MM.1S (cell line): ENCODE data around the gene FAM47E.

ENCODE experiments used
- DNase-seq: peaks from one replicate; pipeline ENCODE4 v3.0.0-alpha.2; 2015
- H2AFZ ChIP-seq: fragments of 300-600 bp; sonication (generic); 2 replicates; pipeline ENCODE4 v1.6.0; 2016; ENCODE audit warnings: antibody characterized with exemption, low read length
- H3F3A ChIP-seq: fragments of 300-600 bp; sonication (generic); 2 replicates; pipeline ENCODE4 v1.6.1; 2016; ENCODE audit warnings: mild to moderate bottlenecking, antibody characterized with exemption, low read length, moderate library complexity, mixed read lengths; ENCODE audit not compliant: insufficient read depth
- H3K27ac ChIP-seq: fragments of 300-600 bp; sonication (generic); 2 replicates; pipeline ENCODE4 v1.5.1; 2016; ENCODE audit warnings: mild to moderate bottlenecking, low read length
- H3K27me3 ChIP-seq: fragments of 300-600 bp; sonication (generic); replicated peaks from 2 replicates; pipeline ENCODE4 v1.6.0; 2016; ENCODE audit warnings: low read length; ENCODE audit not compliant: insufficient read depth
- H3K36me3 ChIP-seq: fragments of 300-600 bp; sonication (generic); replicated peaks from 2 replicates; pipeline ENCODE4 v1.6.1; 2016; ENCODE audit warnings: mild to moderate bottlenecking, low read length, mixed read lengths; ENCODE audit not compliant: insufficient read depth
- H3K4me1 ChIP-seq: fragments of 300-600 bp; sonication (generic); 2 replicates; pipeline ENCODE4 v1.6.1; 2016; ENCODE audit warnings: low read length, mixed read lengths
- H3K4me2 ChIP-seq: fragments of 300-600 bp; sonication (generic); 2 replicates; pipeline ENCODE4 v1.6.0; 2016; ENCODE audit warnings: low read depth, low read length
- H3K4me3 ChIP-seq: fragments of 300-600 bp; sonication (generic); 2 replicates; pipeline ENCODE4 v1.5.1; 2016; ENCODE audit warnings: low read length, mixed read lengths
- H3K79me2 ChIP-seq: fragments of 300-600 bp; sonication (generic); 2 replicates; pipeline ENCODE4 v1.6.1; 2016; ENCODE audit warnings: mixed run types, low read length, mixed read lengths
- H3K9ac ChIP-seq: fragments of 300-600 bp; sonication (generic); 2 replicates; pipeline ENCODE4 v1.6.1; 2016; ENCODE audit warnings: low read length, mixed read lengths
- H3K9me2 ChIP-seq: fragments of 300-600 bp; sonication (generic); replicated peaks from 2 replicates; pipeline ENCODE4 v1.6.1; 2016; ENCODE audit warnings: mild to moderate bottlenecking, low read length, mixed read lengths; ENCODE audit not compliant: insufficient read depth
- H3K9me3 ChIP-seq: fragments of 300-600 bp; sonication (generic); replicated peaks from 2 replicates; pipeline ENCODE4 v1.6.1; 2016; ENCODE audit warnings: mild to moderate bottlenecking, low read length, mixed read lengths; ENCODE audit not compliant: insufficient read depth
- H4K20me1 ChIP-seq: fragments of 300-600 bp; sonication (generic); 2 replicates; pipeline ENCODE4 v1.6.1; 2016; ENCODE audit warnings: mild to moderate bottlenecking, low read length, moderate library complexity, mixed read lengths; ENCODE audit not compliant: insufficient read depth
- CTCF ChIP-seq: fragments of 300-600 bp; sonication (generic); IDR thresholded peaks from 2 replicates; pipeline ENCODE4 v1.5.1; 2016; ENCODE audit warnings: antibody characterized with exemption, low read length, mixed read lengths
- EZH2 ChIP-seq: fragments of 300-600 bp; sonication (generic); optimal IDR thresholded peaks from 2 replicates; pipeline ENCODE3; 2017; ENCODE audit warnings: low read depth, mild to moderate bottlenecking, antibody characterized with exemption, low read length, mixed read lengths
- EZH2phosphoT487 ChIP-seq: fragments of 300-600 bp; sonication (generic); IDR thresholded peaks from 2 replicates; pipeline ENCODE4 v1.6.1; 2018; ENCODE audit warnings: antibody characterized with exemption, low read length

The FAM47E gene

DNA sequence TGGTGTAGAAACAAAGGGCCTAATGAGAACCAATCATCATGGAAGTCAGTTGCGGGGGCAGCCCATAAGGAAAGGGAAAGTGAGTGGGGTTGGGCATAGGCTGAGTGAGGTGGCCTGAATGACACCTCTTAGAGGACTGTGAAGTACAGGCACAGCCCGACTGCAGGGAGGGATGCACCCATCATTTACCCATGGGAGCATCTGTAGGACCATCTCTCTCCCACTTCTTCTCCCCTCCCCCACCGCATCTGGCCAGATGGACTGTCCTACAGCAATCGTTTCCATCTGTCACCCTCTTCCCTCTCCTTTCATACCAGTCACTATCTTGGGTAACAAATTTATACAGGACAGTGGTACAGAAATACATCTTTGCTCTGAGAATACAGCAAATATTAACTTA lies 59.2 kb downstream of the FAM47E start:
- H3K4me1 ChIP-seq = peaks cover 14% of the 10 kb centered on the region; the same call in 1 of the 2 replicates

DNA sequence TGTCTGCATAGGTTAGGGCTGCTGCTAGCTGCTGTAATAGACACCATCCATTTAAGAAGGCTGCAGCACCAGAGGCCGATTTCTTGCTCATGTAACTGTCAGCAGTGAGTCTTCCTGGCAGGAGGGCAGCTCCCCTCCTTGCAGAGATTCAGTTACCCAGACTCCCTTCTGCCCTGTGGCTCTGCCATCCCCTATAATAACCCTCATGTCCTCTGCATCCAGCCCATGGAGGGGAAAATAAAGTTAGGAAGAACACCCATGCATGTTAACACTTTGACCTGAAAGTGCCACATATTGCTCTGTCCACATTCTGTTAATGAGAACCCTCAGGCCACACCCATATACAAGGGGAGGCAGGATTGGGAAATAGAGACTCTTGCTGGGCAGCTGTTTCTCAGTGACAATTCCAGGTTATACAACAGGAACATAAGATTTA lies 60.4 kb downstream of the FAM47E start:
- no peak overlapping the region for H3K27ac ChIP-seq
- H3K9me3 ChIP-seq = no peaks in the 10 kb centered on the region
- peaks cover 14% of the 10 kb centered on the region for H3F3A ChIP-seq
- H3K9ac ChIP-seq = no peak overlapping the region
- peaks cover 38% of the 10 kb centered on the region for H3K79me2 ChIP-seq
- no peaks in the 10 kb centered on the region for H4K20me1 ChIP-seq
- no peak overlapping the region for H3K4me2 ChIP-seq
- no peaks in the 10 kb centered on the region for H3K27me3 ChIP-seq
- no peak overlapping the region for H3K4me3 ChIP-seq
- DNase-seq = no peak
- H2AFZ ChIP-seq = no peak overlapping the region
- H3K9me2 ChIP-seq = no peaks in the 10 kb centered on the region
- H3K36me3 ChIP-seq = peaks cover 10% of the 10 kb centered on the region
- no peak for TF ChIP-seq EZH2phosphoT487
- TF ChIP-seq EZH2 = no peak
- no peak for TF ChIP-seq CTCF
- H3K4me1 ChIP-seq = peaks cover 14% of the 10 kb centered on the region; the same call in 1 of the 2 replicates

More for the DNA sequence above, 59.2 kb downstream of the FAM47E start:
- Histone ChIP-seq H3K79me2 (peaks cover 51% of the 10 kb centered on the region), H3K9me2 (no peaks in the 10 kb centered on the region), H4K20me1 (no peaks in the 10 kb centered on the region), H3K9me3 (no peaks in the 10 kb centered on the region), H3K27ac (no peak overlapping the region), H2AFZ (no peak overlapping the region), H3K4me2 (no peak overlapping the region), H3K36me3 (peaks cover 10% of the 10 kb centered on the region), H3K4me3 (no peak overlapping the region), H3K9ac (no peak overlapping the region), H3K27me3 (no peaks in the 10 kb centered on the region), H3F3A (peaks cover 21% of the 10 kb centered on the region)
- TF ChIP-seq EZH2phosphoT487 (no peak), CTCF (no peak), EZH2 (no peak)
- DNase-seq = no peak

DNA sequence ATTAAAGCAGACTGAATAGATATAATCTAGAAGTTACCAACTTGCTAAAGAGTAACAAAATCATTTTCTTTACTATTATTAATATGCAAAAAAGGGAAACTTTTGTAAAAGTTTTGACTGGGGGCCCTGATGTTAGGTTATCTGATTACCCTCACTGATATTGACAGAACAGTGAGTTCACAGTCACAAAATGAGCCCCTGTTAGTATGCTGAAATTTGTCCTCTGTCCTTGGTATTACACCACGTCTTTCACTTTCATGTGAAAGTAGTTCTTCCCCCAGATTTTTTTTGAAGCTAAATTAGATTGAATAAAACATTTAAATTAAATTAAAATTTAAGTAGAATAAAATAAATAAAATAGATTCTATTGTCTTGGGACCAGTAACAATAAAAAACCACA lies 60.9 kb downstream of the FAM47E start:
- Histone ChIP-seq H3K36me3 (peaks cover 10% of the 10 kb centered on the region), H3K79me2 (peaks cover 33% of the 10 kb centered on the region), H3K4me3 (no peak overlapping the region), H3K9me2 (no peaks in the 10 kb centered on the region), H2AFZ (no peak overlapping the region), H4K20me1 (no peaks in the 10 kb centered on the region), H3F3A (peaks cover 8% of the 10 kb centered on the region; the same call in 1 of the 2 replicates), H3K9ac (no peak overlapping the region), H3K27ac (no peak overlapping the region), H3K27me3 (no peaks in the 10 kb centered on the region), H3K9me3 (no peaks in the 10 kb centered on the region), H3K4me2 (no peak overlapping the region), H3K4me1 (peaks cover 14% of the 10 kb centered on the region; the same call in 1 of the 2 replicates)
- DNase-seq = peak; percentile 24
- no peak for TF ChIP-seq CTCF
- TF ChIP-seq EZH2 = no peak
- TF ChIP-seq EZH2phosphoT487 = no peak
